A375 (cell line): ENCODE results near the gene KLHDC7B. TPM values are rescaled to one million over a fixed set of nuclear protein-coding genes. Genes with fewer than 3 reads are reported as not detected.

Source experiments
- total RNA-seq: library from RNA; depleted of rRNA; stranded (reverse); fragments of >200 nt; shearing (Covaris generic); gene quantifications from 2 replicates; pipeline ENCODE4 v1.2.3, GENCODE V29; 2014; rRNA removed

The KLHDC7B gene
- 0.34 TPM in 1 of 2 replicates, not detected in the other for total RNA-seq

DNA sequence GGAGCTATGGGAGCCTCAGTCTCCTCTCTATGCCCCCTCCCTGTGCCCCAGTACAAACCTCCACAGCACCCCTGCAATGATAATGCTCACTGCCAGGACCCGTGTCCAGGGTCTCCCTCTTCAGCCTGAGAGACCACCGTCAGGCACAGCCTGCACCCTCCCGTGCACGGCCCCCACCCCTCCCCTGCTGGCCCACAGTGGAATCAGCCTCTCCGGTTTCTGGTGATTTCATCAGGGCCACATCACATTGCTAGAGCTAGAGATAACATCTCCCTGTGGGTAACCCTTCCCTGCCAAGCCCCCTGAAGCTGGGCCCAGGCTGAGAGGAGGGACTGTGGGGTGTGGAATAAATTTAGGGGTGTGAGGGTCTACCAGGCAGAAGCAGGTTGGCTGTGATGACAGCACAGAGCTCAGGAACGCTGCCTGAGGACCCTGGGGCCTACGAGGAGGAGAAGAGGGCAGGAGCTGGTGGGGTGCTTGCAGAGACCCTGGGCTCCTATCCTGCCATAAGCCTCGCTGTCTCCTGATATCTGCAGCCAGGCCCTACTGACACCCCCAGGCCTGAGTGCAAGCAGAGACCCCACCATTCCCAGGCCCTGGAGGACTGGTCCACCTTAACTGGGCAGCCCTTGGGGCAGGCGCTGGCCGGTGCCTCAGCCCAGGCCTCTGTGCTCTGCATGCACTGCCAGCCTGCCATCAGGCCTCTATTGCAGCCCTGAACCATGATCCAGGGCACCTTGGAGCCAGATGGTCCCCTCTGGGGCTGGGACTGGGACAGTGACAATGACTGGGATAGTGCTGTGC, at the start of gene KLHDC7B:
Gene KLHDC7B, plus strand, starts transcription at position 378 of the 804 bp plus-strand sequence. Its CDS starts 345 bp downstream, at position 723.

DNA sequence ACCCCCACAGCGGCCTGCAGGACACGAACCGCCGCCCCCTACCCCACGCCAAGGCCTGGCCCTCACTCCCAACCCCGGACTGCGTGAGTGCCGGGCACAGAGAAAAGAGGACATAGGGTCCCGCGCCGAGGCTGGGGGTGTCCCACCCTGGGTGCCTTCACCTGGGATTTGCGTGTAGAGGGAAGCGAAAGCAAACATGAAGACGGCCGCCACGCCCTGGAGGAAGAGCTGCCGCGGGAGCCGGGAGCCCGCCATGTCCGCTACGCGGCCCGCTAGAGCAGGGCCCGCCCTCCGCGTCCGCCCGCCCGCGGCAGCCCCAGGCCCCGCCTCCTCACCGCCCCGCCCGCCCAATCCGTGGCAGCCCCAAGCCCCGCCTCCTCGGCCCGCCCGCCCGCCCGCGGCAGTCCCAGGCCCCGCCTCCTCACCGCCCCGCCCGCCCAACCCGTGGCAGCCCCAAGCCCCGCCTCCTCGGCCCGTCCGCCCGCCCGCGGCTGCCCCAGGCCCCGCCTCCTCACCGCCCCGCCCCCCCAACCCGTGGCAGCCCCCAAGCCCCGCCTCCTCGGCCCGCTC, 38.2 kb upstream of the KLHDC7B start, which contains the start of gene LMF2:
Gene LMF2, minus strand, starts transcription at position 282 of the 570 bp plus-strand sequence. Its CDS starts 27 bp downstream, at position 255.

DNA sequence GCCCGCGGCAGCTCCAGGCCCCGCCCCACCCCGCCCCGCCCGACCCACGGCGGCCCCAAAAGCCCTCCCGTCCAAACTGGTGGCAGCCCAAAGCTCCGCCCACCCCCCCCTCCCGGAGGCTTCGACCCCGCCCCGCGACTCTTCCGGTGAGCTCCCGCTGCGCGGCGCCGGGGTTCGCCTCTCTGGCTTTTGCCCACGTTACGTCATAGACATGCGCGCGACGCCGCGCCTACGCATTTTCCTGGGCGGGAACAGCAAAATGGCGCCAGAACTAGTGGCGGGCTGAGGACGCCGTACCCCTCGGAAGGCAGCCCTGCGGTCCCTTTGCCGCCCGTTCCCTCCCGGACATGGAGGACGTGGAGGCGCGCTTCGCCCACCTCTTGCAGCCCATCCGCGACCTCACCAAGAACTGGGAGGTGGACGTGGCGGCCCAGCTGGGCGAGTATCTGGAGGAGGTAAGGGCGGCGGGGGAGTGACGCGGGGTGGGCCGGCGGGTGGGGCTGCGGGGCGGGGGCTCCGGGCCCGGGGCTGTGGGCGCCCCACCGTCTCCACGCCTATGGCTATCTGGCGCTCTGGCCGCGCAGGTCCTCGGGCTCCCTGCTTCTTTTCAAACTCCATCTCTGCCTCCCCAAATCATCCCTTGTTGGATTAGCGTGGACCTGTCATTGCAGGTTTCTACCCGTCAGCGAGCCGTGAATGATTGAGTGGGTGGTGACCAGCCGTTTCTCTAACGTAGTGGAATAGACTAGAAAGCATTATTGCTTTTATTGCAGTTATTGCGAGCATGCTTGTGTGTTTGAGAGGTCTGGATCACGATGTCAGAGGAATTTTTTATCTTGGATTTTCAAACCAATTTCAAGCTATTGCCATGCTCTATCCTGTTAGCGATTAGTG, 37.5 kb upstream of the KLHDC7B start, which contains the start of gene NCAPH2:
Gene NCAPH2, plus strand, starts transcription at position 234 of the 894 bp plus-strand sequence. Its CDS starts 114 bp downstream, at position 348.

DNA sequence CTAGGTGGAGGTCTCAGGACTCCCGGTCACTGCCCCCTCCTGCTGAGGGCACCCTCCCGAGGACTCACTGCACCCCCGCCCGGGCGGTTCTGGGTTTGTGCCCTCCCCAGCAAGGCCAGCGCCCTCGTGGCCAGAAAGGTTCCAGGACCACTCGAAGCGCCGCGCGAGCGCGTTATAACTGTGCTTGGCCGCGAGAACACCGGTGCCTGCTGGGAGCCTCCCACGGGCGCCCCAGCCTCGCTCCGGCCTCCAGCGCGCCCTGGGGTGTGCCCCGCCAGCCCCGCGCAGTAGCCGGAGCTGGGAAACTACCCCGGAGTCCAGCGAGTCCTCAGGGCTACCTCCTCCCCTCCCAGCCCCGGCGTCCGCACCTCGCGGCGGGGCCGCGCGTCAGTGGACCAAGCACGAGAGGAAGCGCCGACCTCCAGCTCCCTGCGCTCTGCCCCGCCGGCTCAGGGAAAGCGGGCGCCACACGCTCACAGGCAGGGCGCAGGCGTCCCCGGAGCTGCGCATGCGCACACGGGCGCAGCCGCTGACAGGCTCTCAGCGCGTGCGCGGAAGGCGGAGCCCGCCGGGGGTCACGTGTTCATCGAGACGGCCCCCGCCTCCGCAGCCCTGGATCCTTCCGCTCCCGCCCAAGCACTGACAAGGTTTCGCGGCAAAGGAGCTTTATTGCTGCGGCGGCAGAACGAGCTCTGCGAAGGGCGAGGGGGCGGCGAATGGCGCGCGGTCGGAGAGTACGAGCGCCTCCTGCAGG, 20.4 kb upstream of the KLHDC7B start, which contains the start of gene SCO2:
Gene SCO2, minus strand, starts transcription at position 495 of the 754 bp plus-strand sequence. CDS start 1,187 bp downstream, outside the sequence.

DNA sequence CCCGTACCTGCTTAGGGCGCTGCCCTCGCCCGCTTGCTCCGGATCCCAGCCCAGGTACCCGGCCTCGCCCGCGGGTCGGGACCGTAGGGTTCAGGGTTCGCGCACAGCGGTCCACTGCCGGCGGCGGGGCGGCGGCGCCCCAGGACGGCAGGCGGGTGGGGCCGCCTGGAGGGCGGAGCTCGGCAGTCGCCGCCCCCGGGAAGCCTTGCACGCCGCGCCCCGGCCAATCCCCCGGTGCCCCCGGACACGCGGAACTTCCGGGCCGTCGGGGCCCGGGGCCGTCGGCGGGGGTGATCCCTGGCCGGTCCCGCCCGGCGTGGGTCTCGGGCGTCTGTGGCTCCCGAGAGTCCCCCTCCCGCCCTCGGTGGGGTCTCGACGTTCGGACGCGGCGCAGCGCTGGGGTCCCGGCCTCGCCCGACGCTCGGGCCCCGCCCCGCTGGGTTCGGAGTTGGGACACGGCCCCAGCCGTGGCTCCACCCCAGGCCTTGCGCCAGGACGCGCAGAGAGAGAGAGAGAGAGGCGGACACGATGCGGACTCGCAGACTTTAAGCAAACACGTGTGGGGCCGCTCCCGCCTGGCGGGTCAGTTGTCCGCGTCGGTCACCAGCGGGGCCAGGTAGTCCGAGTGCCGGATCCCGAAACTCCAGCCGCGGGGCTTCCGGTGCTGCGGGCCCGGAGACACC, 15.7 kb upstream of the KLHDC7B start, which contains the start of gene TYMP:
Gene TYMP, minus strand, starts transcription at position 116 of the 683 bp plus-strand sequence. CDS start 303 bp downstream, outside the sequence.

DNA sequence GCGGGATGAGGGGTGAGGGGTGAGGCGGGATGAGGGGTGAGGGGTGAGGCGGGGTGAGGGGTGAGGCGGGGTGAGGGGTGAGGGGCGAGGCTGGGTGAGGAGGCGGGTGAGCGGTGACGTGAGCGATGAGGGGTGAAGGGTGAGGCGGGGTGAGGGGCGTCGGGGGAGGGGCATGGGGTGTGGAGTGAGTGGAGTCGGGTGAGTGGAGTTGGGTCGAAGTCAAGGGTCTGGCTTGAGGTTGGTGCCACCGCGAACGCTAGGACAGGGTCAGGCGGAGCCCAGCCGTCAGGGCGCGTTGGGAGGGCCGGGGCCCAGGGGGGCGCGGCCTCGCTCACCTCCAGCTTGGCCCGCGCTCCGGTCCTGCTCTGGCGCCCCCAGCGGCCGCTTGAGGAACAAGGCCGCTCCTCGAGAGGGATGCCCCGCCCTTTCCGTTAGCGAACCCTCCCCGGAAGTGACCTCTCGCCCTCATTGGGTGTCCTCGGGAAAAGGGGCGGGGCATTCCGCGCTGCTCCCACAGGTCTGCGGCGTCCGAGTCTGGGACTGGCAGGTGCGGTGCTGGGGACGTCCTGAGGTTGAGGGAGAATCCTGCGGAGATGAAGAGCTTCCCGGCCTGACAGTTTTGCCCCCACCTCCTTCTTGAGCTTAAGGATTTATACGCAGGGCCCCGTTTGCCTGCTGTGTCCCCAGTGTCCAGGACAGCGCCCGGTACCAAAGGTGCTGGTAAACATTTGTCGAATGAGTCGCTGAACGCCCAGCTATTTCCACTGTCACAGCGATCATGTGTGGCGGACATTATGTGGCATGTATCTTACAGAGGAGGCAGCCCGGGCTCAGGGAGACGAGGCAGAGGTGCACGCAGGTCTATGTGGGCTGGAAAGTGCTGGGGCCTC, 17.1 kb downstream of the KLHDC7B start, which contains the start of gene SYCE3:
Gene SYCE3, minus strand, starts transcription at position 397 of the 890 bp plus-strand sequence. CDS start 6,514 bp downstream, outside the sequence.

DNA sequence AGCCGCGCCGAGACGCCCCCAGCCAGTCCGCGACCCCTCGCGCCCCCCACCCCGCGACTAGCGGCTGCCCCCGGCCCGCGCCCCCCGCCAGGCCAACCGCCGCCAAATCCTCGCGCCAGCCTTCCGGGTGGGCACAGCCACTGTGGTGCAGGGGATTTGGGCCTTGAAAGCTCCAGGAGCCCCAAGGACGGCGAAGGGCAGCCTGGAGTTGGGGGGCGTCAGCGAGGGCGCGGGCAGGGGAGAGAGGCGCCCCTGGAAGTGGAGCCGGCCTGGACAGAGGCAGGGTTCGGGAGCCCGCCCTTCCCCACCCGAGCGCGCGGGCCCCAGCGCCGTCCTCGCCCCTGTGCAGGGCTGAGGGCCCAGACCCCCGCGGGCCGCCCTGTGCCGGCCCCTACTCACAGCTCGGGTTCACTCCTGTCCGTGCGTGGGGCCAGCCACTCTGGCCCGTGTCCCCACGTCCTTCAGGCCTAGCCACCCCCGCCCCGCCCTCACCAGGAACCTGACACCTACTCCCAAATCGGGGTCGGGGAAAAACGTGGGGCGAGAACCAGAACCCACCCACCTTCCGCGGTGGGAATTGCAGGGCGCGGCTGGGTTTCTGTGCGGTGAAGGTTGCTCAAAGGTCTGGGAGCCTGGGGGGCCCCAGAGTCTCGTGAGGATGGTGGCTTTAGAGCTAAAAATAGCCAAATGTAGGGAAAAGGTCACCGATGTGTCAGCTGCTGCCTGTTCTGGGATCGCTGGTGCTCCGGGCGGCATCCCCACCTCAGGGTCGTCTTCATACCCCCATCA, 32.5 kb downstream of the KLHDC7B start, which contains the start of gene CPT1B:
Gene CPT1B, minus strand, starts transcription at position 441 of the 789 bp plus-strand sequence. CDS start 512 bp downstream, outside the sequence.

DNA sequence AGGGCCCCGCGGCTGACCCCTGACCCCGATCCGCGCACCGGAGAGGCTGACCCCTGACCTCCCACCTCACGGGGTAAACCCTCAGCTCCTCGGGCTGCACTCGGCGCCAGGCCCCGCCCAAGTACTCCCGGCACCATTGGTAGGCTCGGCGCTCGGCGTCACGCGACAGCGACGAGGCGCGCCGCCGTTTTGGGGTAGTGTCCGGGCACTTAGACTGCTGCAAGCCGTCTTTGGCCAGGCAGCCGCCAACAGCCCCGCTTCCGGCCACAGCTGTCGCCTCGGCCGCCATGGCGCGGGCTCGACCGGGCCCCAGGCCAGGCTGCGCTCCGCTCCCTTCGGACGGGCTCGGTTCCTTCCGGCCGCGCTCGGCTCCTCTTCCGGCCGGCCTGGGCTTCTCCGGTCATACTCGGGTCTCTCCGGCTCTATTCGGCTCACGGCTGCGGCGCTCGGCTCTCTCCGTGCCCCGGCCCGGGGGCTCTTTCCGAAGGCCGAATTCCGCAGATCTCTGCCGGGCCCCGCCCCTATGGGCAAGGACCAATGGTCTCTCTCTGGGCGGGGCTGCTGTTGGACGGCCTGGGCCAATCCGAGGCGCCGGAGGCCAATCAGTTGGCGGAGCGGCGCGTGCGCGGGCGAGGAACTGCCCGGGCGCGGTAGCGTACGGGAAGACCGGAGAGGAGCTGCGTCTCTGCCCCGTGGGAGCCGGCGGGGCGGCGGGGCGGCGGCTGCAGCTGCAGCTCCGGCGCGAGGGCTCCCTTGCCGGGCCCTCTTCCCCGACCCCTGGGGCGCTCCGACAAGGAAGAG, 37.0 kb downstream of the KLHDC7B start, which contains the start of gene CHKB:
Gene CHKB, minus strand, starts transcription at position 357 of the 801 bp plus-strand sequence. Its CDS starts 68 bp downstream, at position 289.

DNA sequence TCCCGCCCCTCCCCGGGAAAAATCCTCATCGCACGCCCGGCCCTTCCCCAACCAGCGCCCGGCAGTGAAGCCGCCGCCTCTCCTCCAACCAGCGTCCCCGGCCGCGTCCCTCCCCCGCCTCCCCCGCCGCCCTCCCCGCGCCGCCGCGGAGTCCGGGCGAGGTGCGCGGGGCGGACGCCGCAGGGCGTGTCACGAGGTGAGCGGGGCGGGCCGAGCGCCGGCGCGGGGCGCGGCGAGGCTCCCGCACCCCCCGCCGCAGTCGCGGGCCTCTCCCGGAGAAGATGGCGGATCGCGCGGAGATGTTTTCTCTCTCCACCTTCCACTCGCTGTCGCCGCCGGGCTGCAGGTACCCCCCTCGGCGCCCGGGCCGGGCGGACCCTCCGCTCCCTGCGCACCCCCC, 54.8 kb downstream of the KLHDC7B start, which contains the start of gene MAPK8IP2:
Gene MAPK8IP2, plus strand, starts transcription at position 256 of the 400 bp plus-strand sequence. Its CDS starts 26 bp downstream, at position 282.

Other genes starting within 250 kb of the KLHDC7B start
- gene PLXNB2, start 238.3 kb upstream of the KLHDC7B start, total RNA-seq, result 43.0 and 45.2 TPM in 2 replicates
- gene DENND6B, start 218.9 kb upstream of the KLHDC7B start, total RNA-seq, result 0.72 and 0.98 TPM in 2 replicates
- 34.7 and 35.6 TPM in 2 replicates for gene PPP6R2, start 202.6 kb upstream of the KLHDC7B start, total RNA-seq
- 51.5 and 55.0 TPM in 2 replicates for gene SBF1, start 70.9 kb upstream of the KLHDC7B start, total RNA-seq
- gene ADM2, start 64.4 kb upstream of the KLHDC7B start, total RNA-seq, result 6.3 and 7.4 TPM in 2 replicates
- 0.34 TPM in 1 of 2 replicates, not detected in the other for gene MIOX, start 59.0 kb upstream of the KLHDC7B start, total RNA-seq
- gene LMF2, start 38.2 kb upstream of the KLHDC7B start, total RNA-seq, result 21.6 and 26.6 TPM in 2 replicates
- gene NCAPH2, start 37.7 kb upstream of the KLHDC7B start, total RNA-seq, result 64.5 and 68.5 TPM in 2 replicates
- 3.2 and 7.3 TPM in 2 replicates for gene SCO2, start 20.3 kb upstream of the KLHDC7B start, total RNA-seq
- 1.1 and 1.5 TPM in 2 replicates for gene TYMP, start 15.9 kb upstream of the KLHDC7B start, total RNA-seq
- not detected in 2 replicates for gene SYCE3, start 17.0 kb downstream of the KLHDC7B start, total RNA-seq
- 8.2 and 18.8 TPM in 2 replicates for gene CPT1B, start 32.5 kb downstream of the KLHDC7B start, total RNA-seq
- gene CHKB, start 37.0 kb downstream of the KLHDC7B start, total RNA-seq, result 19.5 and 20.7 TPM in 2 replicates
- 0.03 and 0.04 TPM in 2 replicates for gene MAPK8IP2, start 54.9 kb downstream of the KLHDC7B start, total RNA-seq
- 7.7 and 8.0 TPM in 2 replicates for gene ARSA, start 82.3 kb downstream of the KLHDC7B start, total RNA-seq
- 0.29 and 0.30 TPM in 2 replicates for gene SHANK3, start 126.9 kb downstream of the KLHDC7B start, total RNA-seq
- gene ACR, start 192.3 kb downstream of the KLHDC7B start, total RNA-seq, result 1.1 TPM in 1 of 2 replicates, not detected in the other
- gene RABL2B, start 237.7 kb downstream of the KLHDC7B start, total RNA-seq, result 11.0 and 12.8 TPM in 2 replicates